Measurements from ENCODE around the gene SF3B3.

GRCh38 chr16:70590722-70591415 lies 67.3 kb downstream of the SF3B3 start:
- TF ChIP-seq, protein P1, sequence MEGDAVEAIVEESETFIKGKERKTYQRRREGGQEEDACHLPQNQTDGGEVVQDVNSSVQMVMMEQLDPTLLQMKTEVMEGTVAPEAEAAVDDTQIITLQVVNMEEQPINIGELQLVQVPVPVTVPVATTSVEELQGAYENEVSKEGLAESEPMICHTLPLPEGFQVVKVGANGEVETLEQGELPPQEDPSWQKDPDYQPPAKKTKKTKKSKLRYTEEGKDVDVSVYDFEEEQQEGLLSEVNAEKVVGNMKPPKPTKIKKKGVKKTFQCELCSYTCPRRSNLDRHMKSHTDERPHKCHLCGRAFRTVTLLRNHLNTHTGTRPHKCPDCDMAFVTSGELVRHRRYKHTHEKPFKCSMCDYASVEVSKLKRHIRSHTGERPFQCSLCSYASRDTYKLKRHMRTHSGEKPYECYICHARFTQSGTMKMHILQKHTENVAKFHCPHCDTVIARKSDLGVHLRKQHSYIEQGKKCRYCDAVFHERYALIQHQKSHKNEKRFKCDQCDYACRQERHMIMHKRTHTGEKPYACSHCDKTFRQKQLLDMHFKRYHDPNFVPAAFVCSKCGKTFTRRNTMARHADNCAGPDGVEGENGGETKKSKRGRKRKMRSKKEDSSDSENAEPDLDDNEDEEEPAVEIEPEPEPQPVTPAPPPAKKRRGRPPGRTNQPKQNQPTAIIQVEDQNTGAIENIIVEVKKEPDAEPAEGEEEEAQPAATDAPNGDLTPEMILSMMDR (IDR thresholded peaks at IDR 0.05 in 8 of 11, conservative IDR thresholded peaks at IDR 0.05 in 3 of 11) = no peak
- TF ChIP-seq POLR2A (IDR thresholded peaks at IDR 0.05) = no peak

All from spleen (tissue), 7 donors.